A549 (cell line): ENCODE data around the gene CS.

Experiments used
- CTCF ChIP-seq: fragments of >200 bp; sonication (Bioruptor Twin); formaldehyde crosslinking; IDR thresholded peaks from 3 replicates; pipeline ENCODE4 v1.5.1; 2016
- EHMT2 ChIP-seq: fragments of 200-600 bp; sonication (generic); IDR thresholded peaks from 2 replicates; pipeline ENCODE4 v1.6.1; 2016; ENCODE audit warnings: antibody characterized with exemption, low read depth, mild to moderate bottlenecking, moderate library complexity
- EP300 ChIP-seq, 2 experiments: fragments of >200 bp; sonication (Bioruptor Twin); formaldehyde crosslinking; IDR thresholded peaks; 2 replicates in 1 of 2; 3 replicates in 1 of 2; pipeline ENCODE4 v1.6.1; 2016 to 2017
- HOXA7 ChIP-seq: fragments of 250-450 bp; sonication (Bioruptor Pico); IDR thresholded peaks from 2 replicates; pipeline ENCODE4 v1.5.0; 2020; ENCODE audit warnings: mild to moderate bottlenecking, moderate library complexity
- MAFK ChIP-seq: fragments of 450-650 bp; IDR thresholded peaks from 2 replicates; pipeline ENCODE4 v1.6.1; 2014; ENCODE audit not compliant: partially characterized antibody

GRCh38 chr12:56248711-56249110, 51.4 kb downstream of the CS start:
- TF ChIP-seq EHMT2, result no peak
- TF ChIP-seq MAFK, result no peak
- no peak for TF ChIP-seq CTCF
- no peak for TF ChIP-seq HOXA7 (CRISPR knock-in tag)
- TF ChIP-seq EP300 (IDR thresholded peaks at IDR 0.05), result no peak
